Fibroblast of lung (primary cell): ENCODE data around the gene KICS2.

Experiments used
- CTCF ChIP-seq, 2 donors: IDR thresholded peaks in 1 of 2; conservative IDR thresholded peaks in 1 of 2; 1 replicate in 1 of 2; 2 replicates in 1 of 2; pipeline ENCODE4 v1.5.1; 2011 to 2012; ENCODE audit warnings: low read length in 2 of 2, control low read depth in 1 of 2, inconsistent platforms in 1 of 2, low read depth in 1 of 2, mild to moderate bottlenecking in 1 of 2
- EZH2 ChIP-seq: IDR thresholded peaks from 2 replicates; pipeline ENCODE4 v1.5.1; 2012; ENCODE audit warnings: low read length, control low read depth, mild to moderate bottlenecking; ENCODE audit errors: missing control alignments

DNA sequence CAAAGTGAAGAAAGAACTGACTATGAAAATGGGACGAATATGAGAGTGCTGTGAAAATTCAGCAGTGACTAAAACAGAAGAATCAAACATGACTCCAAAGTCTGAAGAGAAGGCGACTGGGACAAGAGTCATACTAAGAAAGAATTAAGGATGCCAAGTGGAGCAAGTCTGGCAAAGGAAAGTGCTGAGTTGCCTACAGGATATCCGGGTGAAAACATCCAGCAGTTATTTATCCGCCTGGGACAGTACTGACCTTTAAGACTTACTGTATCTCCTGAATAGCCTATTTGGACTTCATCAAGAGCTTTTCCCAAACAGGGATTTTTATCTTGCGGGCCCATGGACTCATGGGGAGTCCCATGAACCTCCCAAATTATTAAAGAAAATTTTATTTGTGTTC, 41.1 kb downstream of the KICS2 start:
- TF ChIP-seq CTCF (conservative IDR thresholded peaks at IDR 0.05 in 1 of 2, IDR thresholded peaks at IDR 0.05 in 1 of 2; ENCODE audit: low read depth in 1 of 2, low read length in 2 of 2): no peak
- TF ChIP-seq EZH2: no peak
